Activated CD4-positive, alpha-beta T cell treated with anti-CD3 and anti-CD28 coated beads, Interleukin-2, amount 50 U/mL, for 16 hours (primary cell): Measurements from ENCODE around the gene ERP27.

Experiments
- DNase-seq: peaks from one replicate; pipeline ENCODE4 v3.0.0-alpha.2; 2020

The ERP27 gene

DNA sequence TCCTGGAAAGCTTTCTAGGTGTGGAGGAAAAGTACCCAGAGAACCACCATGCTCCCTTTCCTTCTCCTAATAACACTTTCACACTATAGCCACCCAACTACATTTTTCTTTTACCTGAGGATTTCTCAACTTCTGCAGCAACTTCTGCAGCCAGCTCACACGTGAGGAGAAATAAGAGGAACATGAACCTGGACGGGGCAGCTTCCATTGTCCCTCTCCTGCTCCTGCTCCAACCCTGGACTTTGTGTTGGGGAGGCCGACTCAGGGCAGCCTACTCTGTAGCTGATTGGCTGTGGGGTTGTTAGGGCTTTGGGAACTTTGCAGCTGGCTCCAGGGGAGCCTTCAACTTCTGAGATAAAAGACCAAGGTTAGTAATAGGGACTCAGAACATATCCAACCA, at the start of gene ERP27:
Gene ERP27, minus strand, starts transcription at position 237 of the 400 bp plus-strand sequence. Its CDS starts 29 bp downstream, at position 208.
- no peak for DNase-seq

DNA sequence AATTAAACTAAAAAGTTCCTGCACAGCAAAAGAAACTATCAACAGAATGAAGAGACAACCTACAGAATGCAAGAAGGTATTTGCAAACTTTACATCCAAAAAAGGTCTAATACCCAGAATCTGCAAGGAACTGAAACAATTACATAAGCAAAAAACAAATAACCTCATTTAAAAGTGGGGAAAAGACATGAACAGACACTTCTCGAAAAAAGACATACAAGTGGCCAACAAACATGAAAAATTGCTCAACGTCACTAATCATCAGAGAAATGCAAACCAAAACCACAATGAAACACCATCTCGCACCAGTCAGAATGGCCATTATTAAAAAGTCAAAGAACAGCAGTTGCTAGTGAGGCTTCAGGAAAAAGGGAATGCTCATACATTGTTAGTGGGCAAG, 49.7 kb upstream of the ERP27 start:
- no peak for DNase-seq

DNA sequence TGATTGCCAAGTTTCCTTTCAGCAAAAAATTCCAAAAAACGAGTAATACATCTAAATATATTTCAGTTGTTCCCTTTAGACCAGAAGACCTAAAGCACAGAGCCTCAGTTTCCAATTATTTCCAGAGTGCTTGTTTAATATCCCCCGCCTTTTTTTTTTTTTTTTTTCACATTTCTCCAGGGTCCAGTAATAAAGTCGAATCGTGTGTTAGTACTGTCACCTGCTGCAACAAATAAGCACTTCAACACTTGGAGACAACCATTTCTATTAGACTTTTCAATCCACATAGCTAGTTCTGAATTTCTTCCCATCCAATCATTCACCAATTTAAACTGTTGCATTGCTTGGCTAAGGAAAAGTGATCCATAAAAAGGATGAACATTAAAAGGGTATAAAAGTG, 48.1 kb upstream of the ERP27 start:
- DNase-seq = no peak

DNA sequence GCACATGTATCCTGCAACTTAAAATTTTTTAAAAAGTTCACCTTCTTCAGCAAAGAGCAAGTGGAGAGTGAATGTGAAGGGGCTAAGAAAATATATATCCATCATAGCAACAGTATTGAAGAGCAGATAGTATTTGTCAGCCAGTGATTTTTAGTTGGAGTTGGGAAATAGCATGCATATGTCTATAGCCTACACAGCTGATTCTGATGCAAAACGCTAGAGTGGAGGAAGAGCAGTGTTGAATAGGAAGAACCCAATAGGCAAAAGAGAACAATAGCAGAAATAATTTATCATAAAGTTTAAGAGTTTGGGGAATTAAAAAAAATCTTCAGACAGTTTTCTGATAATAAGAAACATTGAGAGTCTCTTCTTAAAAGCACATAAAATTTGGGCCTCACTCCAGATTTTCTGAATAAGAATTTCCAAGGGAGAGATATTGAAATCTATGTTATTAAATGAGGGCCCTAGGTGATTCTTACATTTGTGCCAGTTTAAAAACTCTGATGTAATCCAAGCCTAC, 46.5 kb upstream of the ERP27 start:
- no peak for DNase-seq

DNA sequence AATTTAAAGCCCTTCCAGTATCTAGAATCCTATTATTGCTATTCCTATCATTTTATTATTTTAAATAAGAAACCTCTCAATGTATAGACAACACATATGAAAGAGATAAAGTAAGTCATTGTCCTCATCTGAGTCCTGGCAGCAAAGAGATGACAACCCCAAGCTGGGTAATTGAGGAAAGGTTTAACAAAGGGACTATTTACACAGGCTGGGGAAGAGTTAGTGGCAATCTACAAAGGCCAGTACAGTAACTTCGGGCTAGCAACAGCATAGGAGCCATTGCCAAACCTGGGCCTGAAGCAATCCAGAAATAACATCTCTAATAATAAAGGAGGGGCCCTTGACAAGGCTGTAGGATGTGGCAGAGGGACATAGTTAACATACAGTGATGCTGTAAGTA, 45.7 kb upstream of the ERP27 start:
- no peak for DNase-seq

DNA sequence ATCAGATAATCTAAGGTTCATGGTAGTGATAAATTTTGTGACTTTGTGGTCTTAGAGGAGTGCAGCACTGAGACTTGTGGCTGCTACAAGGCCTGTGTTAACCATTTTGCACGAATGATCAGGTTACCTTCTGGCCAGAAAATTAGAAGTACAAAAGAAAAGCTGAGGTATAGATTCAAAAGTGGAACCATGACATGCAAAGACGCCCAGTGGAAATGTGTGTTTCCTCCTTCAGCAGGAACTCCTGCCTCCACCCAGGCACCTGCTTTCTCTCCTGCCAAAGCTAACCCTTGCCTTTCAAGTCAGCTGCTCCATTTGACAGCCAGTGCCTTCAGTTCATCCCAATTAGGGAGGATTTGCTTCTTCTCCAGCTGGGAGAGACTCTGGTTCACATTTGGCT, 44.7 kb upstream of the ERP27 start:
- no peak for DNase-seq

DNA sequence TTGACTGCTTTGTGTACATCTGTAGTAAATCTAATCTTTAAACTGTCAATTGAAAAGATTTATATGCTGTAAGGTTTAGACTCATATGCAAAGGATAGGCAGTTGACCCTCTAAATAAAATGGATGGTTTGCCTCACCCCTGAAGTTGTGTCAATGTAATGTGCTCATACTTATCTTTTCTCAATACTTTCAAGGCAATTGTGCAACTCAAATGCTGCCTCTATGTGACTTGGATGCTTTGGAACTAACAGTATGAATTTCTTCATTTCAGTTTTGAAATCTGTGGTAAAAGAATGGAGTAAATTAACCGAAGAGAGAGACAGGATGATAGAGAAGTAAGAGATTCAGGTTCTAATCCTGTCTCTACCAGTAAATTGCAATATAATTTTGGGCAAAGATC, 44.2 kb upstream of the ERP27 start:
- DNase-seq = no peak

DNA sequence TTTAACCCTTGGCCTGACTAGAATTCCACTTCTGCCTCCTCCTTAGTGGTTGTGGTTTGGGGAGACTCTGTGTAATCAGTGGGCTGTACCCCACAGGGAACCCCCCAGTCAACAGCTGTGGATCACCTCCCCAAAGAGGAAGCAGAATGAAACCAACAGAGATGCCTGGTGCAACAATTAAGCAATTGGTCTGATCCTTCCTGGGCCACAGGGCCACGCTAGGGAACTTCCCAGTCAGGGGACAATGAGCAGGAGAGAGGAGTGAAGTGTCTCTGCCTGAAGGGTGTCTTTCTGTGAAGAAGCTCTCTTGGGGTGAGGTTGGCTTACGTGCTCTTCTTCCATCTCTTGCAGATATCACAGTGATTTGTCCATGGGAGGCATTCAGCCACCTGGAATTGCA, 42.7 kb upstream of the ERP27 start:
- DNase-seq = no peak

DNA sequence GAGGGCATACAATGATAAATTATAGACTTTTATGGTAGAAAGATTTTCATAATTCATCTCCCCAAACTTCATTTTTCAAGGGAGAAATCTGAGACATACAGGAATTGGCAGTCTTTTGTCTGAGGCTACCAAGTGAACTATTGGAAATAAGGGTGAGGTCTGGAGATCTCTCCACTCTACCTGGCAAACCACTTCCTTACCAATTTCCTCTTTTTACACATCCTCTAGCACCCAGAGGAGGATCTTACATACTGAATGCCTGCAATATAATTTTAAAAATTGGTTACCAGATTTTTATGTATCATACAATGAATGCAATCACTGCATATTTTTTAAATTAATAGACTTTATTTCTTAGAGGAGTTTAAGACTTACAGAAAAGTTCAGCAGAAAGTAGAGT, 41.1 kb upstream of the ERP27 start:
- no peak for DNase-seq

DNA sequence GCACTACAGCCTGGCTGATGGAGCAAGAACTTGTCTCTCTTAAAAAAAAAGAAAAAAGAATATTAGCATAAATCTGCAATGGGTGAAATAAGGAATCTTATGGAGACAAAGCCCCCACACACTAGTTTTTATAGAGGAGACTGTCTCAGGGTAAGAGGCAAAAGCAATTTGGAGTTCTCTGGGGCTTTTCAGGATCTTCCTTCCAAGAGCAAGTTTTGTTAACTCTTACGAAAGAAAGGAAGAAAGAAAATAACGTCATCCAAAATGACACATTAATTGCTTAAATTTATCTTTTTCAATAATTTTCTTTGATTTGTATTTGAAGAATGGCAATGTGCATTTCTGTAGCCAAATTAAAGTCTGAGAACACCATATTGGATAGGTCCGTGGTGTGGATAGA, 38.3 kb upstream of the ERP27 start:
- no peak for DNase-seq

DNA sequence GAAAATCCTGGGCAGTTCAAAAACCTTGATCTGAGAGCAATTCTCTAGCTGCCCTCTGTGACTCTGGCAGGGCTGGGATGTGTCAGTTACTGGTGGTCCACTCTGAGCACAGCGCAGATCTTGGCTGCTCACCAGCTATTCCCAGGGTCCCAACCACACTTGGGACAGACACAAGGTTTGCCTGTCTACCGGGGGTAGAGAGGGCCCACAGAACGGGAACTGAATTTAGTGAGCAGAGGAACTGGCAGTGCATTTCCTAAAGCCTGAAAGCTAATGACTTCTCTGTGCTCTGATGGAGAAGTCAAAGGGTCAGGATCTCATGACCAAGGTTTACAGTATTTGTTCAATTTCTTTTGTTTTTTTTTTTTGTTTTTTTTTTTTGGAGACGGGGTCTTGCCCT, 37.1 kb upstream of the ERP27 start:
- no peak for DNase-seq

DNA sequence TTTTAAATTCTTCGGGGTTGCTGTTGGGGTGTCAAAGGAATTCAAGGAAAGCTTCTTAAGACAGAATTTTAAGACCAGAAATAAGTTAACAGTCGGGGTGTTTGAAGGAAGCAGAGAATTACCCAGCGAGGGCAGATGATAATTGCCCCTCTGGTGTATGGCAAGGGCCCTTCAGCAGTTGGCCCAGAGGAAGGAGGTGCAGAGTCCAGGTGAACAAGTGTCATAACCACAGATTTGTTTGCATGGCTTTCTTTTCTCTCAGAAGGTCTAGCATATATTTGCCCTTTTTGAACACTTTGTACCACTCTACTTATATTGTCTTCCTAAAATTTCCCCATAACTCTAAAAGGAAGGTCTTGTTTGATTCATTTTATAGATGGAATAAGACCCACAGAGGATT, 36.3 kb upstream of the ERP27 start:
- no peak for DNase-seq

DNA sequence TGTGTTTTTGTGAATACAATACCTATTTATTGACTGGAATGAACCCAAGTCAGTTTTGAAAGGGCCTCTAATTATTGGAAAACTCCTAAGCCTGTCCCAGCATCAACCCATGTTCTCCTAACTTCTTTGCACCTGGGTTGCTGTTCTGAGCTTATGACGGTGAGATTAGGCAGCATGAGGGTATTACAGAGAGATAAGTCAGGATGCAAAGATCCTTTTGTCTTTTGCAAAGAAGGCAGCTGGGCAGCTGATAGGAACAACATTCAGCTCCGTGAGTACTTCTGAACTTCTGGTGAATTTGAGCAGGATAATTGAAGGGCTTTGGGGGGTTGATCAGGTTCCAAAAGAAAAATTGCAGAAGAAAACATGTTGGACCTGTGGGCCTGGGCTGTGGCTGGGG, 34.5 kb upstream of the ERP27 start, which contains the start of gene PDE6H:
Gene PDE6H, plus strand, starts transcription at position 227 of the 400 bp plus-strand sequence. CDS start 4,971 bp downstream, outside the sequence.
- no peak for DNase-seq

DNA sequence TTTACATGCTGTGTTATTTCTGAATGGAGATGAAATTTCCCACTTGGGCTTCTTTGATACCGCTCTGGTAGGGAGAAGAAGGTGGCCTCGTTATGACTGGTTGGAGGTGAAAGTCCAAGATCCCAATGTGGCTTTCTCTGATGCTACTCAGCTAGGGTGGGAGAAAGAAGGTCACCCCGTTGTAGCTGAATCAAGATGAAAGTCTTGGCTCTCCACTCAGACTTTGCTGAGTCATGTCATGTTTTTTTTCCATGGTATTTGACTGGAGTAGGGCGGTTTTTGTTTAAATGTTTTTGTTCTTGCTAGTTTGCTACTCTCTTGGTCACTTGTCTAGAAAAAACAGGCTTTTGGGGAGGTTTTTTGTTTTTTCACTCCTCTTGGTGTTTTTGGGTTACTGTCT, 32.1 kb upstream of the ERP27 start:
- DNase-seq = no peak

DNA sequence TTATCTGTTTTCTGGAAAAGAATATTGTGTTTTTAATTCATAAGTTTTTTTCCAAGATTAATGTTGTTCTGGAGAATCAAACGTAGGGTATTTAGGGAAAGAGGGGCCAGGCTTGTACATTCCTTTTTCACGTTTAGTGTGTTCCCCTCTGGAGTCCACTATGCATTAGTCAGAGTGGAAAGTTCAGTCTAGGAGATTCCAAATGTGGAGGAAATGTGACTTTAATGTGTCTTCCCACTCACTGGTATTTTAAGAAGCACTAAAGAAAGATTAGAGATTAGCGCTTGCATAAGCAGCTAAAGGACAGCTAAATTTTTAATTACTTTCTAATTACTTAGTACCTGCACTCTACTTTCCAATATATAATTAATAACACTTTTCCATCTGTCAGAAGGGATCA, 30.1 kb upstream of the ERP27 start:
- DNase-seq = no peak

DNA sequence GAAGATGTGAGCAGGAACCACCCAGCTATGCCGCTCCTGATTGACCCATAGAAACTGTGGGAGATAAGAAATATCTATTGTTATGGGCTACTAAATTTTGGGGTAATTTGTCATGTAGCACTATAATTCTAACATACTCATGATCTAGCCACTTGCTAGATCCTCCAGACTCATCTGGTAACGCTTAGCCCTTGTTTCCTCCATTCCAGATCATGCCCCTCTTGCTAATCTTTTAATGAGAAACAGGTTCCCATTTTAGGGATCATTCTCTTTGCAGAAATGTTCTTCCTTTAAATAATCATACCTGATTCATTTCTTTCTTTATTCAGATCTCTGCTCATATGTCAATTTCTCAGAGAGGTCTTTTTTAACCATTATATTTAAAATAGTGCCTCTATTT, 26.9 kb upstream of the ERP27 start:
- no peak for DNase-seq

DNA sequence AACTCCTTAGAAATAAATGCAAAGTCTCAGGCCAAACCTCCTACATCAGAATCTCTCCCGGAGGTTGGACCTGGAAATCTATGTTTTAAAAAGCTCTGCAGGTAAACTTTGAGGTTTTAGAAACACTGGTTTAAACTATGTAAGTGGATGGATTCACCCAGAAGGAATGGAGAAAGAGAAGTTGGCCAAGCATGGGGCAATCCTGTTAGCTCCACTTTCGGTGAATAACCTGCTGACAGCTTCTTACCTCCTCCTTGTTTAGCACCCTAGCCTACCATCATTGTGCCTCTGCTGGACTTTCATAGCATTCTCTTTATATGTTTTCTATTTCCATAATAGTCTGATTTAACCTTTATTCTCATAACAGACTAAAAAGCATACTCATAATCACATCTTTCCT, 26.1 kb upstream of the ERP27 start:
- DNase-seq = no peak

DNA sequence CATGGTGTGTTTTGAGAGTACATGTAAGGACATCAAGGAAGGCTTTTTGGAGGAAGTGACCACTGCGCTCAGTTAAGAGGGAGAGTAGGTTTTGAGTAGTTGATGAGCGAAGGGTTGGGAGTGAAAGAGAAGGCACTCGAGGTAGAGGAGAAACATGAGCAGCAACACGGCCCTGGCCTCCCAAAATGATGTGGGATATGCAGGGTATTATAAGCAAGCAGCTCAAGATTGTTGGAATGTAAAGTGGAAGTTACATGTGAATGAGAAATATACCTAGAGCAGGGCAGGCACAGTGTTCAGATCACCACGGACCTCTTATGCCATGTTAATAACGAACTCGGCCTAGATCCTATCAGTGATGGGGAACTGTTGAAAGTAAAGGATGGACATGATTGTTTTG, 25.2 kb upstream of the ERP27 start:
- DNase-seq = no peak

DNA sequence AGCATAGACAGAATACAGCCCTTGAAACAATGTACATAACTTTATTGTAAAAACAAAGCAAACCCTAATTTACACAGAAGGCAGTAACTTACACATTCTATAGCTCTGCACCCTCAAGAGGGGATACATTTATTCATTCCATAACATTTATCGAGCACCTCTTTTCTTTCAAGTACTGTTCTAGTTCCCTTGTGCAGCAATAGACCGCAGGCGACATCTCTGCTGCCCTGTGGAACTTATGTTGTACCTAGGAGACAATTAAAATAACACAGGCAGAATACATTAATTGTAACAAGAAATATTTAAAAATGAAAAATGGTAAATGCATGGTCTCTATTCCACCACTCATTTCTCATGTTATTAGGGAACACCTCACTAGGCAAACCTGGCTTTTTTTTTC, 24.5 kb upstream of the ERP27 start:
- no peak for DNase-seq

DNA sequence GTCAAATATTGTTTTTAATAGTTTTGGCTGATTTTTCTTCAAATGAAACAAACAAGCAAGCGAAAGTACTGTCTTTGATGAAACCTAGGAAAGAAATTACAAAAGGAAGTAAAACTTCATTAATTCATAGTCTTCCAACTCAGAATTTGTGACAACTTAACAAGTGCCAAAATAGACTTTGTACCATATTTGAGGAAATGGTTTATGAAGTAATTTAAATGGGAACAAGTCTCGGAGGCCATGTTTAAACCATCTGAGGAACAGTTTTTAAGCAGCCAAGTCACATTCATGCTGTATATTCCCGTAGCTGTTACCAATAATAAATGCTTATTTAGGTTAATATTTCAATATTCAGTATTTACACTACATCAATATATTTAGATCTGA, 23.8 kb upstream of the ERP27 start:
- no peak for DNase-seq

DNA sequence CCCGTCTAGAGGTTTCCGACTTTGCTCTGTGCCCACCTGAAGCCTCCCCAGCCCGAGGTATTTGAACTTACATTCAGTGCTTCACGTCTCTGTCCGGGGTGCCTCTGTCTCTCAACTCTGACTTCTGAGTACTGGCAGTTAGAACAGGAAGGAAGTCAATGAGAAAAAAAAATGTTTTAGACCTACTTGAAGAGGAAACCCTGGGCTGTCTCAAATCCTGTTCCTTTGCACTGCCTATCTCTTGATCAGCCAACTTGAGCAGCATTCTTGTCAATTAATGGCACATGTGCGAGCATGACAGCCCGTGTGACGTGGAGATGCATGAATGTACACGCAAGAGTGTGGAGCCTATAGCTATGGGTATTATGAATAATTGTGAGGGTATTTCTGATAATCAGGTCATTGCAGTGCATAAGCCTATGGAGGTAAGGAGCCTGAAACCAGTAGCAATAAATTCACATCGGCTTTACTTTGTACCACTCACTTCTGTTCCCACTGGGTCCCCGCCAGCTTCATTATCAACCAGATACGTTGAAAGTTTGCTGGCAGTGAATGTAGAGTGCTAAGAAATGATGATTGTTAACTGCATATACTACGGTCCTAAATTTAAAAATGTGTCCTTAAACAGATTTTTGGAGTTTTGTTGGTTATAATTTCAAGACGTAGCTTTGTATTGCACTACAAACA, 23.3 kb upstream of the ERP27 start, which contains the start of gene ARHGDIB:
Gene ARHGDIB, minus strand, starts transcription at position 136 of the 687 bp plus-strand sequence. CDS start 10,889 bp downstream, outside the sequence.
- peak; percentile 95 for DNase-seq

DNA sequence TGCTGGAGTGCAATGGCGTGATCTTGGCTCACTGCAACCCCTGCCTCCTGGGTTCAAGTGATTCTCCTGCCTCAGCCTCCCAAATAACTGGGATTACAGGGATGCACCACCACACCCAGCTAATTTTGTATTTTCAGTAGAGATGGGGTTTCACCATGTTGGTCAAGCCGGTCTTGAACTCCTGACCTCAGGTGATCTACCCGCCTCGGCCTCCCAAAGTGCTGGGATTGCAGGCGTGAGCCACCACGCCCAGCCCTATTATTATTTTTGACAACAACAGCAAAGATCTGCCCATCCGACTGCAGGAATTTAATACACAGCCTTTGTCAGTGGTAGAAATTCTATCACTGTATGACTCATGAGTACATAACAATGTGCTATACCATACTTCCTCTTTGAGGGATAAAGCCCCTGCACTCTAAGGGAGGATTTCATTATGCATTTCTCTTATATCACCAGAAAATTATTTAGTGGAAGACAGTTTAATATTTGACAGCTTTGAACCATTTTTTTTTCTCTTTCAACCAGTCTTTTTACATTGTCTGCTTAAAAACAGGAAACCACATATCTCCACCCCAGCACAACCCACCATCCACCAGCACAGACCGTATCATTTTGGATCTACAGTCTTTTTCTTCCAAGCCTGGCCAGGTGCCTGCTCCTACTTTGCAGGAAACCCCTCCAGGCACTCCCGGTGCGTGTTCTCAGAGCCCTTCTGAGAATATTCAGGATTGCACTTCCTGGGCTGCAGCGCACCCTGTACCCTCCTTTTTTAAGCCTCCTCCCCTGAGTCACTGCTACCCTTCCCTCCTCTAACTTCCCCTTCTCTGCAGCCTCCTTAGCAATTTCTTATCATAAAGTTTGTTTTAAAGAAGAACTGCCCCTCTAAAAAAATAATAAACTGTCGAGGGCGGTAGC, 22.5 kb upstream of the ERP27 start:
- peak; percentile 67 for DNase-seq

DNA sequence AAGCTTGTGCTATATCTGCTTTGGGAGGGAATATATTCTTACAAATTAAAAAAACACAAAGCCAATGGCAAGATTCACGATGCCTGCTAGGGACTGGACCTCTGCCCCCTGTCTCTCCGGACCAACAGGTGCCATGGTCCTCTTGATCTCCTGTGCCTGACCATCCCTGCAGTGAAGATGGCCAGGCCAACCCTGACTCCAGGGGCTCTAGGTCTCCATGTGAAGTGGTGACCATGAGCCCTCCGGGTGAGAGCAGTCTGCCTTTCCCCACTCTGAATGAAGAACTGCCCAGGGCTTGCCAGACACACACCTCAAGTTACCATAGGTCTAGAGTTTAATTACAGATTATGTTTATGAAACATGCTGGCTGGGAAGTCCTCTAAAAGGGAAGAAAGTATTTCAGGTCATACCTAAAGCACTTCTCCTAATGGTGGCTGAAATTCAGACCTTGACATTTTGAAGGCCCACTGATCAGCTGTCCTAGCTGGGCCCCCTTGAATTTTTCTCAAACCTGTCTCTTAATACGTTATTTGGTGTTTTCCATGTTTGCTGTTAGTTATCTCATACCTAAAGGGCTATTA, 21.7 kb upstream of the ERP27 start:
- DNase-seq = no peak

DNA sequence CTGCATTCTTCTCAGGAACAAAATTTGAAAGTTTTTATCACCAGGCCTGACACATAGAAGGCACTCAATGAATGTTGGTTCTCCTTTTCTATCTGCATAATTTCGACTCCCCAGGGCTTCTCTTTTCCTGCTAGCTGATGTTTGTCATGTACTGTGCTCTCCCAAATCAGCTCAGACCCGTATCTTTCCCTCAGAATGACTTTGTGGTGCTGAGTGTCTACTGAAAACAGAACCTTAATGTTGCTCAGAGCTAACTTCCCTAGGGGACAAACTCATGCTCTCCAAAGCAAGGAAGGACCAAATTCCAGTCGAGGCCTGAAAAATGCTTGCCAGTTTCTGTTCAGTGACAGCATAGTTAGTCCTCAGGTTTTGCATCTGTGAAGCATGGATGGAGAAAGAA, 21.1 kb upstream of the ERP27 start:
- DNase-seq = no peak
